ENCODE measurements around the gene POLD4.

Gene POLD4

GRCh38 chr11:67395555-67396258 is 42.4 kb upstream of the POLD4 start:
- no peak overlapping the region for H3K27ac ChIP-seq
- no peak overlapping the region for H3K4me3 ChIP-seq (ENCODE audit: low read depth, low read length)
- DNase-seq: no peak
- H3K27me3 ChIP-seq (replicated peaks): no peaks in the 10 kb centered on the region
- in situ Hi-C loops (cut with HindIII; ENCODE audit: low pct_ligation_motif_present, low sequenced_read_pairs): no loop called here
- no peak for TF ChIP-seq CTCF (IDR thresholded peaks at IDR 0.05; ENCODE audit: low read depth, low read length, missing control alignments)
- H3K36me3 ChIP-seq (replicated peaks): peaks cover 31% of the 10 kb centered on the region

GRCh38 chr11:67393990-67394389 is 40.6 kb upstream of the POLD4 start:
- no peak for TF ChIP-seq CTCF (IDR thresholded peaks at IDR 0.05; ENCODE audit: low read depth, low read length, missing control alignments)
- DNase-seq: no peak
- Histone ChIP-seq H3K27ac (no peak overlapping the region), H3K4me3 (ENCODE audit: low read depth, low read length) (no peak overlapping the region), H3K36me3 (replicated peaks) (peaks cover 19% of the 10 kb centered on the region), H3K27me3 (replicated peaks) (no peaks in the 10 kb centered on the region)
- in situ Hi-C loops (cut with HindIII; ENCODE audit: low pct_ligation_motif_present, low sequenced_read_pairs): no loop called here

- no peak overlapping the region for H3K4me3 ChIP-seq (ENCODE audit: low read depth, low read length)
- DNase-seq: no peak
Observed at GRCh38 chr11:67393437-67393836, 40.1 kb upstream of the POLD4 start.

GRCh38 chr11:67392183-67392715 is 38.9 kb upstream of the POLD4 start:
- Histone ChIP-seq H3K36me3 (replicated peaks) (peaks cover 2% of the 10 kb centered on the region), H3K4me3 (ENCODE audit: low read depth, low read length) (peak overlapping the region; percentile 84), H3K27ac (no peak overlapping the region), H3K27me3 (replicated peaks) (no peaks in the 10 kb centered on the region)
- TF ChIP-seq CTCF (IDR thresholded peaks at IDR 0.05; ENCODE audit: low read depth, low read length, missing control alignments): no peak
- in situ Hi-C loops (cut with HindIII; ENCODE audit: low pct_ligation_motif_present, low sequenced_read_pairs): no loop called here
- DNase-seq: no peak

More at GRCh38 chr11:67393437-67393836, 40.1 kb upstream of the POLD4 start:
- Histone ChIP-seq H3K27ac (no peak overlapping the region), H3K27me3 (replicated peaks) (no peaks in the 10 kb centered on the region), H3K36me3 (replicated peaks) (peaks cover 14% of the 10 kb centered on the region)
- in situ Hi-C loops (cut with HindIII; ENCODE audit: low pct_ligation_motif_present, low sequenced_read_pairs): no loop called here
- no peak for TF ChIP-seq CTCF (IDR thresholded peaks at IDR 0.05; ENCODE audit: low read depth, low read length, missing control alignments)

- Histone ChIP-seq H3K27me3 (replicated peaks) (no peaks in the 10 kb centered on the region), H3K4me3 (ENCODE audit: low read depth, low read length) (peak within 1 kb of the TSS; percentile 84), H3K27ac (peak within 1 kb of the TSS; percentile 51), H3K36me3 (replicated peaks) (no peaks in the 10 kb centered on the region)
- TF ChIP-seq CTCF (IDR thresholded peaks at IDR 0.05; ENCODE audit: low read depth, low read length, missing control alignments): no peak
- DNase-seq: peak; percentile 83
- in situ Hi-C loops (cut with HindIII; ENCODE audit: low pct_ligation_motif_present, low sequenced_read_pairs): no loop called here
Observed at GRCh38 chr11:67391304-67392182, 38.2 kb upstream of the POLD4 start, which contains the start of gene RAD9A. Gene RAD9A (plus strand): TSS chr11:67391986. CDS start chr11:67392045, 59 bp downstream.

Measured in brain microvascular endothelial cell (primary cell).